ENCODE results near the gene NR3C1. TPM values are rescaled to one million over a fixed set of nuclear protein-coding genes. Genes with fewer than 3 reads are reported as not detected.

NR3C1 gene
- polyA plus RNA-seq, 1 donor (not counting 4 experiments of a cell fraction or from before 2014, with no cell fraction given), result 30.7 TPM

GRCh38 chr5:143409926-143410325, 6.4 kb upstream of the NR3C1 start:
- Histone ChIP-seq H3K27me3 (ENCODE audit: control insufficient read depth, extremely low read depth, insufficient read depth, low read length) (no peaks in the 10 kb centered on the region), H4K20me1 (ENCODE audit: control insufficient read depth, extremely low read depth, insufficient read depth, low read length) (no peaks in the 10 kb centered on the region), H3K4me3 (ENCODE audit: control insufficient read depth in 2 of 3, extremely low read depth in 1 of 3, insufficient read depth in 2 of 3, low read depth in 1 of 3, low read length in 3 of 3) (no peak overlapping the region), H2AFZ (ENCODE audit: control insufficient read depth, low read length) (no peak overlapping the region), H3K4me2 (ENCODE audit: control insufficient read depth, extremely low read depth, insufficient read depth, low read depth, low read length) (no peak overlapping the region), H3K4me1 (ENCODE audit: control insufficient read depth, extremely low read depth, insufficient read depth, low read length) (peaks cover 6% of the 10 kb centered on the region), H3K9me3 (ENCODE audit: control insufficient read depth, low read depth, low read length) (no peaks in the 10 kb centered on the region), H3K9ac (ENCODE audit: control insufficient read depth, extremely low read depth, insufficient read depth, low read length) (no peak overlapping the region), H3K36me3 (ENCODE audit: control insufficient read depth in 2 of 2, extremely low read depth in 1 of 2, insufficient read depth in 2 of 2, low read length in 2 of 2) (no peaks in the 10 kb centered on the region), H3K79me2 (ENCODE audit: control insufficient read depth, insufficient read depth, low read length) (no peaks in the 10 kb centered on the region), H3K9me1 (ENCODE audit: control insufficient read depth, extremely low read depth, insufficient read depth, low read length) (no peaks in the 10 kb centered on the region), H3K27ac (ENCODE audit: control insufficient read depth, insufficient read depth, low read length) (no peak overlapping the region)
- FAIRE-seq (no peak), DNase-seq (ENCODE audit: low read depth, low spot score) (no peak)
- dilution Hi-C loops (cut with MboI; ENCODE audit: extremely low pct_ligation_motif_present, low sequenced_read_pairs), result no loop called here
- TF ChIP-seq EZH2 (IDR thresholded peaks at IDR 0.05; ENCODE audit: low read length) (no peak), CTCF (optimal IDR thresholded peaks at IDR 0.05 in 1 of 3, IDR thresholded peaks at IDR 0.05 in 1 of 3, conservative IDR thresholded peaks at IDR 0.05 in 1 of 3; ENCODE audit: extremely low read depth in 1 of 3, insufficient read depth in 2 of 3, low read length in 3 of 3) (no peak)

- Histone ChIP-seq H4K20me1 (ENCODE audit: control insufficient read depth, extremely low read depth, insufficient read depth, low read length) (no peaks in the 10 kb centered on the region), H2AFZ (ENCODE audit: control insufficient read depth, low read length) (no peak overlapping the region), H3K4me1 (ENCODE audit: control insufficient read depth, extremely low read depth, insufficient read depth, low read length) (peaks cover 9% of the 10 kb centered on the region), H3K9me3 (ENCODE audit: control insufficient read depth, low read depth, low read length) (no peaks in the 10 kb centered on the region), H3K9me1 (ENCODE audit: control insufficient read depth, extremely low read depth, insufficient read depth, low read length) (no peaks in the 10 kb centered on the region), H3K79me2 (ENCODE audit: control insufficient read depth, insufficient read depth, low read length) (peaks cover 21% of the 10 kb centered on the region), H3K9ac (ENCODE audit: control insufficient read depth, extremely low read depth, insufficient read depth, low read length) (no peak overlapping the region), H3K27me3 (ENCODE audit: control insufficient read depth, extremely low read depth, insufficient read depth, low read length) (no peaks in the 10 kb centered on the region), H3K4me3 (ENCODE audit: control insufficient read depth in 2 of 3, extremely low read depth in 1 of 3, insufficient read depth in 2 of 3, low read depth in 1 of 3, low read length in 3 of 3) (no peak overlapping the region), H3K27ac (ENCODE audit: control insufficient read depth, insufficient read depth, low read length) (no peak overlapping the region), H3K4me2 (ENCODE audit: control insufficient read depth, extremely low read depth, insufficient read depth, low read depth, low read length) (no peak overlapping the region), H3K36me3 (ENCODE audit: control insufficient read depth in 2 of 2, extremely low read depth in 1 of 2, insufficient read depth in 2 of 2, low read length in 2 of 2) (no peaks in the 10 kb centered on the region)
- dilution Hi-C loops (cut with MboI; ENCODE audit: extremely low pct_ligation_motif_present, low sequenced_read_pairs), result no loop called here
- FAIRE-seq (no peak), DNase-seq (ENCODE audit: low read depth, low spot score) (no peak)
- TF ChIP-seq CTCF (optimal IDR thresholded peaks at IDR 0.05 in 1 of 3, IDR thresholded peaks at IDR 0.05 in 1 of 3, conservative IDR thresholded peaks at IDR 0.05 in 1 of 3; ENCODE audit: extremely low read depth in 1 of 3, insufficient read depth in 2 of 3, low read length in 3 of 3) (no peak), EZH2 (IDR thresholded peaks at IDR 0.05; ENCODE audit: low read length) (no peak)
Observed at GRCh38 chr5:143406408-143406807, 2.9 kb upstream of the NR3C1 start.

Measured in keratinocyte (primary cell).